ENCODE data around the gene BCAM. TPM values are rescaled to one million over a fixed set of nuclear protein-coding genes. Genes with fewer than 3 reads are reported as not detected.

BCAM gene
- total and polyA plus RNA-seq, 5 donors from 2014 or later, result not detected

GRCh38 chr19:44809577-44810233 is 802 bp downstream of the BCAM start:
- Mint-ChIP-seq H3K27me3 (peaks cover 18% of the 10 kb centered on the region), H3K4me1 (peaks cover 0 to 2% (median 0%) of the 10 kb centered on the region in 4 donors), H3K9me3 (peaks cover 0 to 2% (median 0%) of the 10 kb centered on the region in 7 donors), H3K36me3 (no peaks in the 10 kb centered on the region), H3K4me3 (no peak overlapping the region), H3K27ac (no peak overlapping the region)
- Histone ChIP-seq H3K36me3 (ENCODE audit: control insufficient read depth, insufficient read depth, low read length) (no peaks in the 10 kb centered on the region), H3K4me1 (ENCODE audit: control insufficient read depth, insufficient read depth, low read length, poor library complexity, severe bottlenecking) (peaks cover 5% of the 10 kb centered on the region), H3K9me3 (ENCODE audit: control insufficient read depth in 2 of 2, low read length in 2 of 2) (no peaks in the 10 kb centered on the region), H3K27ac (ENCODE audit: insufficient read depth, low read length, poor library complexity, severe bottlenecking) (no peak overlapping the region), H3K27me3 (ENCODE audit: control insufficient read depth, insufficient read depth, low read length) (no peaks in the 10 kb centered on the region), H3K4me3 (ENCODE audit: low read depth, low read length) (no peak overlapping the region)
- ATAC-seq (ENCODE audit: low read depth in 2 of 2) (no peak), DNase-seq (no peak)

- DNase-seq, result no peak
- Mint-ChIP-seq H3K9me3 (peaks cover 0 to 2% (median 0%) of the 10 kb centered on the region in 7 donors), H3K27me3 (peaks cover 18% of the 10 kb centered on the region), H3K4me3 (no peak overlapping the region), H3K4me1 (peaks cover 0 to 2% (median 0%) of the 10 kb centered on the region in 4 donors), H3K27ac (no peak overlapping the region), H3K36me3 (no peaks in the 10 kb centered on the region)
- Histone ChIP-seq H3K27ac (ENCODE audit: insufficient read depth, low read length, poor library complexity, severe bottlenecking) (no peak overlapping the region), H3K27me3 (ENCODE audit: control insufficient read depth, insufficient read depth, low read length) (no peaks in the 10 kb centered on the region), H3K4me3 (ENCODE audit: low read depth, low read length) (no peak overlapping the region), H3K36me3 (ENCODE audit: control insufficient read depth, insufficient read depth, low read length) (no peaks in the 10 kb centered on the region), H3K4me1 (ENCODE audit: control insufficient read depth, insufficient read depth, low read length, poor library complexity, severe bottlenecking) (peaks cover 5% of the 10 kb centered on the region), H3K9me3 (ENCODE audit: control insufficient read depth in 2 of 2, low read length in 2 of 2) (no peaks in the 10 kb centered on the region)
- no peak for ATAC-seq (ENCODE audit: low read depth in 2 of 2)
These were observed 1.6 kb downstream of the BCAM start for GRCh38 chr19:44810234-44811121.

- Mint-ChIP-seq H3K9me3 (peaks cover 0 to 2% (median 0%) of the 10 kb centered on the region in 7 donors), H3K27me3 (peaks cover 18% of the 10 kb centered on the region), H3K27ac (no peak overlapping the region), H3K4me3 (no peak overlapping the region), H3K36me3 (no peaks in the 10 kb centered on the region), H3K4me1 (peaks cover 0 to 2% (median 0%) of the 10 kb centered on the region in 4 donors)
- H3K27ac ChIP-seq (ENCODE audit: insufficient read depth, low read length, poor library complexity, severe bottlenecking), result no peak overlapping the region
- no peak for ATAC-seq (ENCODE audit: low read depth in 2 of 2)
- H3K36me3 ChIP-seq (ENCODE audit: control insufficient read depth, insufficient read depth, low read length), result no peaks in the 10 kb centered on the region
- H3K4me3 ChIP-seq (ENCODE audit: low read depth, low read length), result no peak overlapping the region
- H3K4me1 ChIP-seq (ENCODE audit: control insufficient read depth, insufficient read depth, low read length, poor library complexity, severe bottlenecking), result peaks cover 5% of the 10 kb centered on the region
- DNase-seq, result no peak
- no peaks in the 10 kb centered on the region for H3K9me3 ChIP-seq (ENCODE audit: control insufficient read depth in 2 of 2, low read length in 2 of 2)
- H3K27me3 ChIP-seq (ENCODE audit: control insufficient read depth, insufficient read depth, low read length), result no peaks in the 10 kb centered on the region
These were observed 2.2 kb downstream of the BCAM start for GRCh38 chr19:44811122-44811419.

- ATAC-seq (ENCODE audit: low read depth in 2 of 2), result no peak
- Histone ChIP-seq H3K27ac (ENCODE audit: insufficient read depth, low read length, poor library complexity, severe bottlenecking) (no peak overlapping the region), H3K27me3 (ENCODE audit: control insufficient read depth, insufficient read depth, low read length) (no peaks in the 10 kb centered on the region), H3K36me3 (ENCODE audit: control insufficient read depth, insufficient read depth, low read length) (no peaks in the 10 kb centered on the region), H3K4me1 (ENCODE audit: control insufficient read depth, insufficient read depth, low read length, poor library complexity, severe bottlenecking) (peaks cover 5% of the 10 kb centered on the region), H3K9me3 (ENCODE audit: control insufficient read depth in 2 of 2, low read length in 2 of 2) (no peaks in the 10 kb centered on the region), H3K4me3 (ENCODE audit: low read depth, low read length) (no peak overlapping the region)
- H3K27ac Mint-ChIP-seq, result no peak overlapping the region
- peaks cover 0 to 2% (median 0%) of the 10 kb centered on the region in 7 donors for H3K9me3 Mint-ChIP-seq
- no peak for DNase-seq
- no peaks in the 10 kb centered on the region for H3K36me3 Mint-ChIP-seq
- H3K4me3 Mint-ChIP-seq, result no peak overlapping the region
- peaks cover 0 to 2% (median 0%) of the 10 kb centered on the region in 4 donors for H3K4me1 Mint-ChIP-seq
- peaks cover 11% of the 10 kb centered on the region for H3K27me3 Mint-ChIP-seq
These were observed 3.3 kb downstream of the BCAM start for GRCh38 chr19:44812142-44812718.

GRCh38 chr19:44813070-44813840 is 4.4 kb downstream of the BCAM start:
- ATAC-seq (ENCODE audit: low read depth in 2 of 2) (no peak), DNase-seq (no peak)
- Histone ChIP-seq H3K36me3 (ENCODE audit: control insufficient read depth, insufficient read depth, low read length) (no peaks in the 10 kb centered on the region), H3K27ac (ENCODE audit: insufficient read depth, low read length, poor library complexity, severe bottlenecking) (no peak overlapping the region), H3K9me3 (ENCODE audit: control insufficient read depth in 2 of 2, low read length in 2 of 2) (no peaks in the 10 kb centered on the region), H3K4me3 (ENCODE audit: low read depth, low read length) (no peak overlapping the region), H3K4me1 (ENCODE audit: control insufficient read depth, insufficient read depth, low read length, poor library complexity, severe bottlenecking) (peaks cover 5% of the 10 kb centered on the region), H3K27me3 (ENCODE audit: control insufficient read depth, insufficient read depth, low read length) (no peaks in the 10 kb centered on the region)
- Mint-ChIP-seq H3K27me3 (peaks cover 4% of the 10 kb centered on the region), H3K4me3 (no peak overlapping the region), H3K9me3 (peaks cover 0 to 2% (median 0%) of the 10 kb centered on the region in 7 donors), H3K4me1 (peaks cover 0 to 2% (median 0%) of the 10 kb centered on the region in 4 donors), H3K27ac (peak overlapping the region in 1 of 3 donors; percentile 38), H3K36me3 (no peaks in the 10 kb centered on the region)

- no peaks in the 10 kb centered on the region for H3K4me1 Mint-ChIP-seq
- ATAC-seq (ENCODE audit: low read depth in 2 of 2) (no peak), DNase-seq (no peak)
- no peaks in the 10 kb centered on the region for H3K36me3 ChIP-seq (ENCODE audit: control insufficient read depth, insufficient read depth, low read length)
- H3K36me3 Mint-ChIP-seq, result no peaks in the 10 kb centered on the region
- H3K27ac Mint-ChIP-seq, result no peak overlapping the region
- peaks cover 4% of the 10 kb centered on the region for H3K4me1 ChIP-seq (ENCODE audit: control insufficient read depth, insufficient read depth, low read length, poor library complexity, severe bottlenecking)
- H3K27ac ChIP-seq (ENCODE audit: insufficient read depth, low read length, poor library complexity, severe bottlenecking), result no peak overlapping the region
- peaks cover 0 to 2% (median 0%) of the 10 kb centered on the region in 7 donors for H3K9me3 Mint-ChIP-seq
- H3K4me3 Mint-ChIP-seq, result no peak overlapping the region
- peaks cover 4% of the 10 kb centered on the region for H3K27me3 Mint-ChIP-seq
- no peak overlapping the region for H3K4me3 ChIP-seq (ENCODE audit: low read depth, low read length)
- H3K9me3 ChIP-seq (ENCODE audit: control insufficient read depth in 2 of 2, low read length in 2 of 2), result no peaks in the 10 kb centered on the region
- H3K27me3 ChIP-seq (ENCODE audit: control insufficient read depth, insufficient read depth, low read length), result no peaks in the 10 kb centered on the region
These were observed 5.1 kb downstream of the BCAM start for GRCh38 chr19:44813841-44814470.

- no peaks in the 10 kb centered on the region for H3K4me1 Mint-ChIP-seq
- H3K27ac Mint-ChIP-seq, result peak overlapping the region in 1 of 3 donors; percentile 79
- no peaks in the 10 kb centered on the region for H3K9me3 ChIP-seq (ENCODE audit: control insufficient read depth in 2 of 2, low read length in 2 of 2)
- no peak for DNase-seq
- no peaks in the 10 kb centered on the region for H3K36me3 Mint-ChIP-seq
- H3K27me3 Mint-ChIP-seq, result peaks cover 2% of the 10 kb centered on the region
- ATAC-seq (ENCODE audit: low read depth in 2 of 2), result no peak
- peaks cover 0 to 2% (median 0%) of the 10 kb centered on the region in 7 donors for H3K9me3 Mint-ChIP-seq
- H3K4me1 ChIP-seq (ENCODE audit: control insufficient read depth, insufficient read depth, low read length, poor library complexity, severe bottlenecking), result no peaks in the 10 kb centered on the region
- H3K27me3 ChIP-seq (ENCODE audit: control insufficient read depth, insufficient read depth, low read length), result no peaks in the 10 kb centered on the region
- no peaks in the 10 kb centered on the region for H3K36me3 ChIP-seq (ENCODE audit: control insufficient read depth, insufficient read depth, low read length)
- H3K27ac ChIP-seq (ENCODE audit: insufficient read depth, low read length, poor library complexity, severe bottlenecking), result no peak overlapping the region
- no peak overlapping the region for H3K4me3 ChIP-seq (ENCODE audit: low read depth, low read length)
- H3K4me3 Mint-ChIP-seq, result no peak overlapping the region
These were observed 5.6 kb downstream of the BCAM start for GRCh38 chr19:44814517-44814916.
